ENCODE measurements around the gene CITED4. TPM values are rescaled to one million over a fixed set of nuclear protein-coding genes. Genes with fewer than 3 reads are reported as not detected.

Gene CITED4
- total and polyA plus RNA-seq, 9 of the 15 experiments (the other 6 are each of a cell fraction or from before 2014, with no cell fraction given): 0.11 to 1.2 (median 0.17) TPM; not detected in 2

GRCh38 chr1:40876436-40876761, 14.2 kb upstream of the CITED4 start (continued):
- no peak for TF ChIP-seq CEBPZ (IDR thresholded peaks at IDR 0.05; ENCODE audit: borderline replicate concordance, low read depth, low read length)
- no peak for TF ChIP-seq TBL1XR1 (IDR thresholded peaks at IDR 0.05; ENCODE audit: low read length in 2 of 2)
- TF ChIP-seq NFE2 (IDR thresholded peaks at IDR 0.05; ENCODE audit: low read depth): peak; percentile 49; the same call in 1 of the 2 replicates
- TF ChIP-seq JUND (IDR thresholded peaks at IDR 0.05; ENCODE audit: borderline replicate concordance, low read depth, low read length): peak; percentile 8; the same call in 1 of the 2 replicates
- TF ChIP-seq JUND (tag; IDR thresholded peaks at IDR 0.05; ENCODE audit: borderline replicate concordance, low read depth, low read length): peak; percentile 38; the same call in 1 of the 3 replicates
- no peak for TF ChIP-seq PCBP1 (IDR thresholded peaks at IDR 0.05; ENCODE audit: low read depth, low read length, poor library complexity, severe bottlenecking)
- TF ChIP-seq HDAC3 (IDR thresholded peaks at IDR 0.05; ENCODE audit: borderline replicate concordance, partially characterized antibody): no peak
- no peak for TF ChIP-seq FUS (optimal IDR thresholded peaks at IDR 0.05; ENCODE audit: low read depth, low read length)
- no peak for TF ChIP-seq GTF2A2 (tag; IDR thresholded peaks at IDR 0.05)
- TF ChIP-seq ZNF217 (CRISPR knock-in tag; IDR thresholded peaks at IDR 0.05): no peak
- TF ChIP-seq ZNF124 (CRISPR knock-in tag; IDR thresholded peaks at IDR 0.05): no peak
- TF ChIP-seq NCOR1 (IDR thresholded peaks at IDR 0.05): peak; percentile 35; the same call in 1 of the 2 replicates
- no peak for TF ChIP-seq ZC3H4 (CRISPR knock-in tag; IDR thresholded peaks at IDR 0.05; ENCODE audit: borderline replicate concordance)
- TF ChIP-seq ZNF407 (IDR thresholded peaks at IDR 0.05; ENCODE audit: low read depth): no peak
- TF ChIP-seq STAT6 (CRISPR knock-in tag; IDR thresholded peaks at IDR 0.05): 0 out of 2 replicates have a peak, but pooled peaks have one; percentile 43

All from K562 (cell line).